Suprapubic skin (tissue), 3 donors: ENCODE data around the gene DNASE2B.

Experiments
- EP300 ChIP-seq: sonication (generic); formaldehyde crosslinking; IDR thresholded peaks from one replicate; pipeline ENCODE4 v1.6.1; 2017; ENCODE audit warnings: antibody characterized with exemption
- POLR2A ChIP-seq, 2 donors: fragments of 450-650 bp; IDR thresholded peaks; one replicate each; pipeline ENCODE4 v1.6.1; 2017; ENCODE audit warnings: antibody characterized with exemption in 2 of 2, mild to moderate bottlenecking in 2 of 2, moderate library complexity in 2 of 2
- TF ChIP-seq, protein P1 (sequence below), 2 donors: fragments of 200-600 bp in 1 of 2; fragments of 450-650 bp in 1 of 2; sonication (generic) in 1 of 2; IDR thresholded peaks; one replicate each; pipeline ENCODE4 v1.5.1; 2016 to 2019; ENCODE audit warnings: antibody characterized with exemption in 2 of 2, mild to moderate bottlenecking in 1 of 2, moderate library complexity in 1 of 2

DNA sequence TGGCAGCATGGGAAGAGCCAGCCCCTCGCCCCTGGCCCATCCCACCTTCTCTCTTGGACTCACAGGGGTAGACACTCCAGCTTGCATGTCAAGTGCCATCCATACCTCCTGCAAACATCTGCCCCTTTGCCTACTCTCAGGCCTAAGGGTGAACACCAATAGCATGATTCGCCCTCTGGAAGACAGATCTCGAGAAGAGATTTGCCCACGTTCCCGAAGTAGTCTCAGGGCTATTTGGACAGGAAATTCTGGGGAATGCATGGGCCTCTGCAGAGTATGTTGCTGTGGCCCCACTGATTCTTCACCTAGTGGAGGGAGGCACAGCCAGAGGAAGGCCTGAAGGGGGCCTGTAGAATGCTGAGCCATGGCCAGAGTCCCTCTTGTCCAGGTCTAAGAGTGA, 29.8 kb upstream of the DNASE2B start:
- TF ChIP-seq, protein P1, sequence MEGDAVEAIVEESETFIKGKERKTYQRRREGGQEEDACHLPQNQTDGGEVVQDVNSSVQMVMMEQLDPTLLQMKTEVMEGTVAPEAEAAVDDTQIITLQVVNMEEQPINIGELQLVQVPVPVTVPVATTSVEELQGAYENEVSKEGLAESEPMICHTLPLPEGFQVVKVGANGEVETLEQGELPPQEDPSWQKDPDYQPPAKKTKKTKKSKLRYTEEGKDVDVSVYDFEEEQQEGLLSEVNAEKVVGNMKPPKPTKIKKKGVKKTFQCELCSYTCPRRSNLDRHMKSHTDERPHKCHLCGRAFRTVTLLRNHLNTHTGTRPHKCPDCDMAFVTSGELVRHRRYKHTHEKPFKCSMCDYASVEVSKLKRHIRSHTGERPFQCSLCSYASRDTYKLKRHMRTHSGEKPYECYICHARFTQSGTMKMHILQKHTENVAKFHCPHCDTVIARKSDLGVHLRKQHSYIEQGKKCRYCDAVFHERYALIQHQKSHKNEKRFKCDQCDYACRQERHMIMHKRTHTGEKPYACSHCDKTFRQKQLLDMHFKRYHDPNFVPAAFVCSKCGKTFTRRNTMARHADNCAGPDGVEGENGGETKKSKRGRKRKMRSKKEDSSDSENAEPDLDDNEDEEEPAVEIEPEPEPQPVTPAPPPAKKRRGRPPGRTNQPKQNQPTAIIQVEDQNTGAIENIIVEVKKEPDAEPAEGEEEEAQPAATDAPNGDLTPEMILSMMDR (IDR thresholded peaks at IDR 0.05), result no peak
- TF ChIP-seq EP300 (no peak), POLR2A (IDR thresholded peaks at IDR 0.05) (no peak)
